Motor neuron (in vitro differentiated cells): Measurements from ENCODE around the gene BCORL1. TPM values are rescaled to one million over a fixed set of nuclear protein-coding genes. Genes with fewer than 3 reads are reported as not detected.
A peak's percentile ranks its signal among the peaks of the same experiment; 100 is the strongest.

Experiments used
- ATAC-seq, 8 experiments: fragments of 200-7000 bp; cut with Tn5 transposase; replicated peaks in 6 of 8; 2 replicates each; pipeline ENCODE4 v1.8.0; 2021; ENCODE audit warnings: mild to moderate bottlenecking in 8 of 8, moderate library complexity in 8 of 8
- H3K27ac ChIP-seq, 2 donors: fragments of 250-450 bp; sonication (Bioruptor Pico); 2 replicates each; pipeline ENCODE4 v1.9.0; 2021; ENCODE audit warnings: antibody characterized with exemption in 2 of 2, mild to moderate bottlenecking in 2 of 2, moderate library complexity in 1 of 2
- H3K4me1 ChIP-seq, 2 donors: fragments of 250-450 bp; sonication (Bioruptor Pico); replicated peaks in 1 of 2; 2 replicates each; pipeline ENCODE4 v1.6.1; 2021; ENCODE audit warnings: antibody characterized with exemption in 2 of 2, mild to moderate bottlenecking in 2 of 2, moderate library complexity in 1 of 2
- H3K4me3 ChIP-seq, 5 donors: fragments of 250-450 bp; sonication (Bioruptor Pico); 2 replicates each; pipeline ENCODE4 v1.9.0; 2021; ENCODE audit warnings: antibody characterized with exemption in 5 of 5, mild to moderate bottlenecking in 5 of 5, moderate library complexity in 4 of 5
- WGBS, 10 experiments: fragments of 450-650 bp; shearing (Covaris generic); methylation state at CpG; one replicate each; pipeline ENCODE4 v1.0.0; 2022; 5-methylcytosine and 5-hydroxymethylcytosine counted together
- in situ Hi-C, 9 experiments: fragments of 400-800 bp; cut with MboI; loops; one replicate each; pipeline ENCODE4 v1.15.0; 2021; ENCODE audit warnings: low sequenced_read_pairs in 9 of 9, low pct_unique_long_range_greater_than_20kb in 2 of 9; ENCODE audit not compliant: unreplicated experiment in 9 of 9
- total RNA-seq, 8 experiments: library from RNA; unstranded; fragments of 300-600 nt; gene quantifications; 2 replicates each; pipeline versions ENCODE4 v1.2.3 to v1.2.4, GENCODE V29; 2022

BCORL1 gene
- total RNA-seq, 8 experiments from 2014 or later: 1.7 to 13.3 (median 5.9) TPM

GRCh38 chrX:130097507-130098209, 115.2 kb downstream of the BCORL1 start:
- in situ Hi-C loops: loop anchor here in 1 of 9 experiments (25.0 kb wide), 1 partner anchor 90 kb away; no protein-coding TSS in a partner anchor
- WGBS, 10 experiments: 38 to 100% (median 80%) methylated on average over 1 to 2 of the region's 14 CpGs; no CpG with 5 or more reads in 7 of the 10 experiments
- peak in 7 of 8 experiments; percentile 32 to 93 (median 61) for ATAC-seq
- H3K4me1 ChIP-seq: peaks cover 2 to 6% of the 10 kb centered on the region in 2 donors
- no peak overlapping the region for H3K27ac ChIP-seq
- no peak overlapping the region for H3K4me3 ChIP-seq

- WGBS, 10 experiments: 40 to 60% methylated on average over 1 of the region's 5 CpGs; no CpG with 5 or more reads in 8 of the 10 experiments
Measured at GRCh38 chrX:130098210-130098552, 115.7 kb downstream of the BCORL1 start.

GRCh38 chrX:130100180-130100579, 117.7 kb downstream of the BCORL1 start:
- in situ Hi-C loops: no loop called here
- H3K4me3 ChIP-seq: no peak overlapping the region
- no peak overlapping the region for H3K27ac ChIP-seq
- 77% methylated on average over 3 of the region's 5 CpGs; no CpG with 5 or more reads in 9 of the 10 experiments for WGBS, 10 experiments
- H3K4me1 ChIP-seq: peaks cover 6 to 9% of the 10 kb centered on the region in 2 donors
- ATAC-seq: peak in 2 of 8 experiments; percentile 72 to 75

More at GRCh38 chrX:130098210-130098552, 115.7 kb downstream of the BCORL1 start:
- in situ Hi-C loops: loop anchor here in 1 of 9 experiments (25.0 kb wide), 1 partner anchor 89 kb away; no protein-coding TSS in a partner anchor
- peak in 2 of 8 experiments; percentile 36 to 63 for ATAC-seq
- H3K4me3 ChIP-seq: no peak overlapping the region
- peaks cover 2 to 6% of the 10 kb centered on the region in 2 donors for H3K4me1 ChIP-seq
- no peak overlapping the region for H3K27ac ChIP-seq

- Histone ChIP-seq H3K4me1 (peaks cover 17 to 23% of the 10 kb centered on the region in 2 donors), H3K4me3 (no peak overlapping the region), H3K27ac (no peak overlapping the region)
- WGBS, 10 experiments: 27 to 28% methylated on average over 2 to 3 of the region's 3 CpGs; no CpG with 5 or more reads in 8 of the 10 experiments
- in situ Hi-C loops: no loop called here
- ATAC-seq: no peak
Measured at GRCh38 chrX:130103605-130104004, 121.2 kb downstream of the BCORL1 start.

GRCh38 chrX:130105244-130105643, 122.8 kb downstream of the BCORL1 start:
- H3K4me1 ChIP-seq: peaks cover 19 to 27% of the 10 kb centered on the region in 2 donors
- WGBS, 10 experiments: 0 to 18% (median 0%) methylated on average over 1 to 2 of the region's 3 CpGs; no CpG with 5 or more reads in 7 of the 10 experiments
- H3K4me3 ChIP-seq: no peak overlapping the region
- no peak for ATAC-seq
- in situ Hi-C loops: no loop called here
- H3K27ac ChIP-seq: peak overlapping the region in 1 of 2 donors; percentile 68

GRCh38 chrX:130106071-130106470, 123.6 kb downstream of the BCORL1 start:
- peak in 5 of 8 experiments; percentile 48 to 61 (median 57) for ATAC-seq
- in situ Hi-C loops: no loop called here
- no CpG with 5 or more reads among the region's 10 CpGs for WGBS, 10 experiments
- Histone ChIP-seq H3K27ac (peak overlapping the region; percentile 50 to 68), H3K4me1 (peaks cover 19 to 27% of the 10 kb centered on the region in 2 donors), H3K4me3 (no peak overlapping the region)

Other genes with a start within 250 kb of the BCORL1 start
- gene XPNPEP2, start 243.7 kb upstream of the BCORL1 start, total RNA-seq: 10 to 100 TPM in 1 of 8 experiments, 1 to 10 TPM in 1, under 1 TPM in 3, not detected in 3; 0.08 to 48.9 (median 0.71) TPM
- under 1 TPM in 5 of 8 experiments, not detected in 3; 0.15 to 0.35 (median 0.24) TPM for gene SASH3, start 202.7 kb upstream of the BCORL1 start, total RNA-seq
- 10 to 100 TPM in 7 of 8 experiments, 1 to 10 TPM in 1; 9.3 to 30.0 (median 18.7) TPM for gene ZDHHC9, start 138.7 kb upstream of the BCORL1 start, total RNA-seq
- 10 to 100 TPM; 10.2 to 38.1 (median 19.7) TPM for gene UTP14A, start 76.5 kb upstream of the BCORL1 start, total RNA-seq
- 10 to 100 TPM in 1 of 8 experiments, 1 to 10 TPM in 7; 1.4 to 11.4 (median 4.3) TPM for gene ELF4, start 127.9 kb downstream of the BCORL1 start, total RNA-seq
- gene AIFM1, start 183.2 kb downstream of the BCORL1 start, total RNA-seq: 10 to 100 TPM; 14.0 to 54.8 (median 18.0) TPM
- gene RAB33A, start 189.3 kb downstream of the BCORL1 start, total RNA-seq: 10 to 100 TPM in 5 of 8 experiments, under 1 TPM in 1, not detected in 2; 0.85 to 36.8 (median 26.7) TPM